K562 (cell line): ENCODE measurements around the gene FGF4. TPM values are rescaled to one million over a fixed set of nuclear protein-coding genes. Genes with fewer than 3 reads are reported as not detected.

Source experiments
- ATAC-seq: fragments of 200-7000 bp; cut with Tn5 transposase; 3 replicates; pipeline ENCODE4 v1.9.1; 2020; ENCODE audit warnings: moderate library complexity
- BruUV-seq: library from RNA; stranded (reverse); fragments of 400-500 nt; replicated peaks from 2 replicates; lab custom pipeline; 2021; lab: Mats Ljungman, UMichigan
- CTCF ChIA-PET: fragments of 300-600 bp; formaldehyde crosslinking; extraction: SDS; loops from one replicate; lab custom pipeline; 2021; ENCODE audit warnings: low intra/inter-chr PET ratio; lab: Yijun Ruan, JAX
- POLR2A ChIA-PET: fragments of 300-600, 350-650 bp; sonication (Branson Sonifier 250); formaldehyde crosslinking; extraction: SDS; loops from one replicate; lab custom pipeline; 2021; ENCODE audit warnings: antibody characterized with exemption, inconsistent platforms; lab: Yijun Ruan, JAX
- DNase-seq, 4 experiments: peaks; one replicate each; pipeline versions ENCODE4 v3.0.0 to v3.0.0-alpha.2; 2011 to 2018; ENCODE audit warnings: low spot score in 3 of 4, mixed read lengths in 3 of 4; ENCODE audit errors: extremely low read depth in 1 of 4
- FAIRE-seq: peaks from 2 replicates; lab custom pipeline; 2011; peaks lifted over from hg19 to GRCh38; lab: Jason Lieb, UNC
- H2AFZ ChIP-seq: 2 replicates; pipeline ENCODE4 v1.6.0; 2011; ENCODE audit warnings: low read depth, low read length, control low read depth, inconsistent platforms
- H3K27ac ChIP-seq: fragments of 200-600 bp; 3 replicates; pipeline ENCODE4 v1.8.0; 2011; ENCODE audit warnings: low read depth, mild to moderate bottlenecking, control low read depth, inconsistent platforms, low read length, moderate library complexity, mixed read lengths; ENCODE audit errors: extremely low read depth
- H3K27me3 ChIP-seq, 2 experiments: fragments of 300-600 bp in 1 of 2; 2 replicates in 1 of 2; 3 replicates in 1 of 2; pipeline versions ENCODE4 v1.6.0 to v1.8.0; 2011; ENCODE audit warnings: inconsistent platforms in 2 of 2, low read length in 2 of 2, mild to moderate bottlenecking in 1 of 2, mixed read lengths in 1 of 2, moderate library complexity in 1 of 2; ENCODE audit not compliant: control insufficient read depth in 2 of 2, insufficient read depth in 2 of 2
- H3K36me3 ChIP-seq: fragments of 300-600 bp; 3 replicates; pipeline ENCODE4 v1.8.0; 2011; ENCODE audit warnings: mild to moderate bottlenecking, low read length, inconsistent platforms; ENCODE audit not compliant: control insufficient read depth, insufficient read depth
- H3K4me1 ChIP-seq, 2 experiments: fragments of 200-600 bp in 1 of 2; replicated peaks in 1 of 2; 2 replicates in 1 of 2; 3 replicates in 1 of 2; pipeline versions ENCODE4 v1.5.1 to v1.8.0; 2011; ENCODE audit warnings: inconsistent platforms in 2 of 2, low read length in 2 of 2, mild to moderate bottlenecking in 1 of 2, mixed read lengths in 1 of 2, moderate library complexity in 1 of 2; ENCODE audit not compliant: control insufficient read depth in 2 of 2, insufficient read depth in 2 of 2
- H3K4me2 ChIP-seq: 2 replicates; pipeline ENCODE4 v1.6.1; 2011; ENCODE audit warnings: low read length, control low read depth, inconsistent platforms, mixed read lengths; ENCODE audit not compliant: insufficient read depth
- H3K4me3 ChIP-seq: fragments of 200-600 bp; sonication (generic), shearing (Covaris generic); 2 replicates; pipeline ENCODE4 v1.5.1; 2016; ENCODE audit warnings: control low read depth, inconsistent platforms
- H3K79me2 ChIP-seq: fragments of 200-600 bp; 3 replicates; pipeline ENCODE4 v1.8.0; 2011; ENCODE audit warnings: low read length, inconsistent platforms; ENCODE audit not compliant: control insufficient read depth, insufficient read depth
- H3K9ac ChIP-seq, 2 experiments: 2 replicates each; pipeline versions ENCODE4 v1.6.0 to v1.6.1; 2011; ENCODE audit warnings: low read depth in 2 of 2, low read length in 2 of 2, control low read depth in 1 of 2, inconsistent platforms in 1 of 2, mild to moderate bottlenecking in 1 of 2, mixed read lengths in 1 of 2; ENCODE audit not compliant: insufficient read depth in 1 of 2
- H3K9me1 ChIP-seq: one replicate; pipeline ENCODE4 v1.6.0; 2011; ENCODE audit warnings: inconsistent platforms, mild to moderate bottlenecking, low read length, moderate library complexity; ENCODE audit not compliant: control insufficient read depth, insufficient read depth
- H3K9me3 ChIP-seq: replicated peaks from 2 replicates; pipeline ENCODE4 v1.5.1; 2011; ENCODE audit warnings: low read depth, low read length, inconsistent platforms; ENCODE audit not compliant: control insufficient read depth, insufficient read depth
- H4K20me1 ChIP-seq: replicated peaks from 2 replicates; pipeline ENCODE4 v1.6.1; 2011; ENCODE audit warnings: low read length, inconsistent platforms, mixed read lengths; ENCODE audit not compliant: control insufficient read depth, insufficient read depth
- ARHGAP35 ChIP-seq: fragments of 450-650 bp; IDR thresholded peaks from 2 replicates; pipeline ENCODE4 v1.6.1; 2018; ENCODE audit not compliant: partially characterized antibody
- CCAR2 ChIP-seq: fragments of 200-400 bp; formaldehyde crosslinking; IDR thresholded peaks from 2 replicates; pipeline ENCODE4 v1.6.1; 2017; ENCODE audit warnings: mild to moderate bottlenecking, low read depth, low read length
- KHSRP ChIP-seq: fragments of 450-650 bp; IDR thresholded peaks from 2 replicates; pipeline ENCODE4 v1.6.1; 2017
- KLF10 ChIP-seq: fragments of 250-450 bp; sonication (Bioruptor Pico); IDR thresholded peaks from 2 replicates; pipeline ENCODE4 v1.6.1; 2021; ENCODE audit warnings: matching md5 sums
- MCM7 ChIP-seq, 2 experiments: fragments of 450-650 bp; IDR thresholded peaks; 2 replicates each; pipeline ENCODE4 v1.6.1; 2016 to 2018
- NCOA1 ChIP-seq: fragments of 450-650 bp; IDR thresholded peaks from 2 replicates; pipeline ENCODE4 v1.6.1; 2016; ENCODE audit warnings: low read depth
- XRCC3 ChIP-seq: fragments of 450-650 bp; IDR thresholded peaks from 2 replicates; pipeline ENCODE4 v1.6.1; 2017; ENCODE audit warnings: mild to moderate bottlenecking, moderate library complexity
- WGBS: fragments of 100-300 bp; shearing (Covaris generic); methylation state at CpG from one replicate; pipeline ENCODE4 v1.1.6; 2016; ENCODE audit warnings: low coverage, mixed read lengths; ENCODE audit not compliant: insufficient coverage; ENCODE audit errors: missing lambda C conversion rate; 5-methylcytosine and 5-hydroxymethylcytosine counted together
- in situ Hi-C: fragments of 300-500 bp; cut with MboI; formaldehyde crosslinking; loops from 4 replicates; pipeline ENCODE4 v1.15.0; 2018; ENCODE audit warnings: inconsistent platforms, mixed read lengths
- intact Hi-C: fragments of 100-400 bp; cut with micrococcal nuclease; formaldehyde crosslinking; loops from 2 replicates; pipeline ENCODE4 v1.14.2; 2022
- polyA plus RNA-seq, 8 experiments: library from polyadenylated mRNA; depleted of rRNA in 4 of 8; stranded (reverse) in 5 of 8; unstranded in 3 of 8; fragments of >200 nt; fragmentation: Nextera tagmentation in 2 of 8; fragmentation: Illumina TruSeq in 1 of 8; extraction: Ambion mirVana in 2 of 8; extraction: Trizol in 1 of 8; gene quantifications; 2 replicates each; pipeline versions ENCODE4 v1.2.1 to v1.2.3, GENCODE V29; 2011 to 2014; ENCODE audit warnings: inconsistent platforms in 1 of 8, missing spikeins in 1 of 8
- total RNA-seq, 7 experiments: library from RNA; depleted of rRNA in 6 of 7; stranded (reverse); fragments of >200 nt in 6 of 7; fragmentation: Illumina TruSeq in 2 of 7; extraction: Trizol in 2 of 7; gene quantifications; 2 replicates each; pipeline versions ENCODE4 v1.2.1 to v1.2.3, GENCODE V29; 2011 to 2021; ENCODE audit warnings: low replicate concordance in 1 of 7
- TF ChIP-seq, protein P1 (sequence below): IDR thresholded peaks from 3 replicates; pipeline ENCODE4 v1.6.1; 2011; ENCODE audit warnings: borderline replicate concordance, mild to moderate bottlenecking, moderate library complexity; ENCODE audit not compliant: insufficient read length; ENCODE audit errors: extremely low read depth
- TF ChIP-seq, protein P2 (sequence below): fragments of 250-450 bp; sonication (Bioruptor Pico); IDR thresholded peaks from 2 replicates; pipeline ENCODE4 v1.5.0; 2021
- TF ChIP-seq, protein P3 (sequence below): fragments of 200-400 bp; formaldehyde crosslinking; IDR thresholded peaks from 2 replicates; pipeline ENCODE4 v1.6.1; 2017; ENCODE audit warnings: mild to moderate bottlenecking, low read depth, low read length, moderate library complexity
- TF ChIP-seq, protein P4 (sequence below): fragments of 450-650 bp; IDR thresholded peaks from 2 replicates; pipeline ENCODE4 v1.6.1; 2016; ENCODE audit warnings: antibody characterized with exemption

FGF4 gene
- total and polyA plus RNA-seq, 9 of the 15 experiments (the other 6 are each of a cell fraction or from before 2014, with no cell fraction given), result not detected

DNA sequence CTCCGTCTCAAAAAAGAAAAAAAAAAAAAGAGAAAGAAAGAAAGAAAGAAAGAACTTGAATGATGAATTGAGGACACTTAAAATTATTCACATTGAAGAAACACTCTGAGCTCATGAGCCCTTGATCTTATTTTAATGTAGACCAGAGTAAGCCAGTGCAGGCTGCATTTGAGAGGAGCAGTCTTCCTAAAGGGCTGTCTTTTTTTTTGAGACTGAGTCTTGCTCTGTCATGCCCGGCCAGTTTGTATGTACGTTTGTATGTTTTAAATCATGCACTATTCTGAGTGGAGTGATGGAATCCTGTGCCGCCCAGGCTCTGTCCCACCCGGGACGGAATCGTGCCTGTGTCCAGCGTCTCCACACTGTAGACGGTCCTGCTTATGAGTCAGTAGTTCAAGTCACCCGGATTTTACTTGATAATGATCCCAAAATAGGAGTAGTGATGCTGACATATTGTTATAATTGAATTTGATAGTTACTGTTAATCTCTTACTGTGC lies 9.6 kb downstream of the FGF4 start:
- FAIRE-seq (no peak), ATAC-seq (no peak), DNase-seq (no peak)
- peaks cover 16 to 58% of the 10 kb centered on the region in 2 experiments for H3K27me3 ChIP-seq
- H3K4me2 ChIP-seq, result no peak overlapping the region
- H3K4me3 ChIP-seq, result no peak overlapping the region
- no peaks in the 10 kb centered on the region for H3K4me1 ChIP-seq
- ChIA-PET CTCF (no interaction called here), POLR2A (interaction anchor here (0.6 kb wide), 1 partner anchor 82 kb away, joined by 4 read pairs; no protein-coding TSS in a partner anchor)
- in situ Hi-C loops (no loop called here), intact Hi-C loops (no loop called here)
- no peaks in the 10 kb centered on the region for H4K20me1 ChIP-seq
- 9% methylated on average over 9 of the region's 10 CpGs for WGBS
- no peak overlapping the region for H2AFZ ChIP-seq
- H3K36me3 ChIP-seq, result no peaks in the 10 kb centered on the region
- no peaks in the 10 kb centered on the region for H3K9me1 ChIP-seq
- no peaks in the 10 kb centered on the region for H3K79me2 ChIP-seq
- no peaks in the 10 kb centered on the region for H3K9me3 ChIP-seq
- no peak overlapping the region for H3K9ac ChIP-seq
- no TSS peak for BruUV-seq
- H3K27ac ChIP-seq, result no peak overlapping the region
- TF ChIP-seq ARHGAP35, result no peak
- no peak for TF ChIP-seq CCAR2
- TF ChIP-seq, protein P1, sequence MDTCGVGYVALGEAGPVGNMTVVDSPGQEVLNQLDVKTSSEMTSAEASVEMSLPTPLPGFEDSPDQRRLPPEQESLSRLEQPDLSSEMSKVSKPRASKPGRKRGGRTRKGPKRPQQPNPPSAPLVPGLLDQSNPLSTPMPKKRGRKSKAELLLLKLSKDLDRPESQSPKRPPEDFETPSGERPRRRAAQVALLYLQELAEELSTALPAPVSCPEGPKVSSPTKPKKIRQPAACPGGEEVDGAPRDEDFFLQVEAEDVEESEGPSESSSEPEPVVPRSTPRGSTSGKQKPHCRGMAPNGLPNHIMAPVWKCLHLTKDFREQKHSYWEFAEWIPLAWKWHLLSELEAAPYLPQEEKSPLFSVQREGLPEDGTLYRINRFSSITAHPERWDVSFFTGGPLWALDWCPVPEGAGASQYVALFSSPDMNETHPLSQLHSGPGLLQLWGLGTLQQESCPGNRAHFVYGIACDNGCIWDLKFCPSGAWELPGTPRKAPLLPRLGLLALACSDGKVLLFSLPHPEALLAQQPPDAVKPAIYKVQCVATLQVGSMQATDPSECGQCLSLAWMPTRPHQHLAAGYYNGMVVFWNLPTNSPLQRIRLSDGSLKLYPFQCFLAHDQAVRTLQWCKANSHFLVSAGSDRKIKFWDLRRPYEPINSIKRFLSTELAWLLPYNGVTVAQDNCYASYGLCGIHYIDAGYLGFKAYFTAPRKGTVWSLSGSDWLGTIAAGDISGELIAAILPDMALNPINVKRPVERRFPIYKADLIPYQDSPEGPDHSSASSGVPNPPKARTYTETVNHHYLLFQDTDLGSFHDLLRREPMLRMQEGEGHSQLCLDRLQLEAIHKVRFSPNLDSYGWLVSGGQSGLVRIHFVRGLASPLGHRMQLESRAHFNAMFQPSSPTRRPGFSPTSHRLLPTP, result no peak
- no peak for TF ChIP-seq MCM7 (IDR thresholded peaks at IDR 0.05)
- no peak for TF ChIP-seq KHSRP
- TF ChIP-seq, protein P2, sequence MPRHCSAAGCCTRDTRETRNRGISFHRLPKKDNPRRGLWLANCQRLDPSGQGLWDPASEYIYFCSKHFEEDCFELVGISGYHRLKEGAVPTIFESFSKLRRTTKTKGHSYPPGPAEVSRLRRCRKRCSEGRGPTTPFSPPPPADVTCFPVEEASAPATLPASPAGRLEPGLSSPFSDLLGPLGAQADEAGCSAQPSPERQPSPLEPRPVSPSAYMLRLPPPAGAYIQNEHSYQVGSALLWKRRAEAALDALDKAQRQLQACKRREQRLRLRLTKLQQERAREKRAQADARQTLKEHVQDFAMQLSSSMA (CRISPR knock-in tag), result no peak
- TF ChIP-seq, protein P3, sequence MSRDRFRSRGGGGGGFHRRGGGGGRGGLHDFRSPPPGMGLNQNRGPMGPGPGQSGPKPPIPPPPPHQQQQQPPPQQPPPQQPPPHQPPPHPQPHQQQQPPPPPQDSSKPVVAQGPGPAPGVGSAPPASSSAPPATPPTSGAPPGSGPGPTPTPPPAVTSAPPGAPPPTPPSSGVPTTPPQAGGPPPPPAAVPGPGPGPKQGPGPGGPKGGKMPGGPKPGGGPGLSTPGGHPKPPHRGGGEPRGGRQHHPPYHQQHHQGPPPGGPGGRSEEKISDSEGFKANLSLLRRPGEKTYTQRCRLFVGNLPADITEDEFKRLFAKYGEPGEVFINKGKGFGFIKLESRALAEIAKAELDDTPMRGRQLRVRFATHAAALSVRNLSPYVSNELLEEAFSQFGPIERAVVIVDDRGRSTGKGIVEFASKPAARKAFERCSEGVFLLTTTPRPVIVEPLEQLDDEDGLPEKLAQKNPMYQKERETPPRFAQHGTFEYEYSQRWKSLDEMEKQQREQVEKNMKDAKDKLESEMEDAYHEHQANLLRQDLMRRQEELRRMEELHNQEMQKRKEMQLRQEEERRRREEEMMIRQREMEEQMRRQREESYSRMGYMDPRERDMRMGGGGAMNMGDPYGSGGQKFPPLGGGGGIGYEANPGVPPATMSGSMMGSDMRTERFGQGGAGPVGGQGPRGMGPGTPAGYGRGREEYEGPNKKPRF, result no peak
- TF ChIP-seq, protein P4, sequence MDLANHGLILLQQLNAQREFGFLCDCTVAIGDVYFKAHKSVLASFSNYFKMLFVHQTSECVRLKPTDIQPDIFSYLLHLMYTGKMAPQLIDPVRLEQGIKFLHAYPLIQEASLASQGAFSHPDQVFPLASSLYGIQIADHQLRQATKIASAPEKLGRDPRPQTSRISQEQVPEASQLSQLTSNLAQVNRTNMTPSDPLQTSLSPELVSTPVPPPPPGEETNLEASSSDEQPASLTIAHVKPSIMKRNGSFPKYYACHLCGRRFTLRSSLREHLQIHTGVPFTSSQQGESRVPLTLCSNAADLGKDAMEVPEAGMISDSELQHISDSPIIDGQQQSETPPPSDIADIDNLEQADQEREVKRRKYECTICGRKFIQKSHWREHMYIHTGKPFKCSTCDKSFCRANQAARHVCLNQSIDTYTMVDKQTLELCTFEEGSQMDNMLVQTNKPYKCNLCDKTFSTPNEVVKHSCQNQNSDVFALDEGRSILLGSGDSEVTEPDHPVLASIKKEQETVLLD, result no peak
- TF ChIP-seq NCOA1, result no peak
- TF ChIP-seq KLF10 (CRISPR knock-in tag), result no peak
- TF ChIP-seq XRCC3, result no peak
